SK-N-SH (cell line): ENCODE data around the gene BCAS3. TPM values are rescaled to one million over a fixed set of nuclear protein-coding genes. Genes with fewer than 3 reads are reported as not detected.

Source experiments
- CTCF ChIA-PET: fragments of 300-600, 350-600 bp; formaldehyde crosslinking; extraction: SDS; loops from one replicate; lab custom pipeline; 2021; lab: Yijun Ruan, JAX
- POLR2A ChIA-PET: fragments of 350-600 bp; sonication (Branson Sonifier 250); formaldehyde crosslinking; extraction: SDS; loops from one replicate; lab custom pipeline; 2020; ENCODE audit warnings: antibody characterized with exemption, inconsistent platforms; lab: Yijun Ruan, JAX
- DNase-seq: peaks from one replicate; pipeline ENCODE4 v3.0.0; 2012
- H2AFZ ChIP-seq: fragments of 200-600 bp; sonication (generic); 2 replicates; pipeline ENCODE4 v1.8.1; 2016; ENCODE audit warnings: antibody characterized with exemption, mild to moderate bottlenecking, low read depth
- H3F3A ChIP-seq: fragments of 200-600 bp; sonication (generic); replicated peaks from 2 replicates; pipeline ENCODE3; 2016; ENCODE audit warnings: antibody characterized with exemption, mild to moderate bottlenecking; ENCODE audit not compliant: insufficient read depth
- H3K27ac ChIP-seq, 2 experiments: fragments of 200-500 bp in 1 of 2; fragments of 200-600 bp in 1 of 2; sonication (Bioruptor generic) in 1 of 2; sonication (generic), shearing (Covaris generic) in 1 of 2; 2 replicates each; pipeline versions ENCODE4 v1.5.1 to v1.6.1; 2014 to 2016; ENCODE audit warnings: low read depth in 2 of 2, inconsistent platforms in 1 of 2, low read length in 1 of 2, mild to moderate bottlenecking in 1 of 2, mixed read lengths in 1 of 2
- H3K27me3 ChIP-seq: fragments of 200-600 bp; sonication (generic), shearing (Covaris generic); 2 replicates; pipeline ENCODE4 v1.6.1; 2016; ENCODE audit warnings: mixed run types; ENCODE audit not compliant: insufficient read depth
- H3K36me3 ChIP-seq, 2 experiments: fragments of 200-500 bp in 1 of 2; fragments of 200-600 bp in 1 of 2; sonication (Bioruptor generic) in 1 of 2; sonication (generic) in 1 of 2; replicated peaks in 1 of 2; 2 replicates each; pipeline versions ENCODE3 to v1.5.1; 2014 to 2016; ENCODE audit warnings: low read length in 1 of 2, mild to moderate bottlenecking in 1 of 2; ENCODE audit not compliant: insufficient read depth in 2 of 2, control insufficient read depth in 1 of 2
- H3K4me1 ChIP-seq, 2 experiments: fragments of 200-500 bp in 1 of 2; fragments of 200-600 bp in 1 of 2; sonication (Bioruptor generic) in 1 of 2; sonication (generic), shearing (Covaris generic) in 1 of 2; 2 replicates each; pipeline versions ENCODE4 v1.5.1 to v1.6.1; 2014 to 2016; ENCODE audit warnings: low read depth in 1 of 2, low read length in 1 of 2, mixed run types in 1 of 2; ENCODE audit not compliant: insufficient read depth in 2 of 2, control insufficient read depth in 1 of 2
- H3K4me2 ChIP-seq: fragments of 200-600 bp; sonication (generic), shearing (Covaris generic); 2 replicates; pipeline ENCODE4 v1.6.1; 2017; ENCODE audit warnings: mixed run types
- H3K4me3 ChIP-seq, 2 experiments: fragments of 200-500 bp in 1 of 2; fragments of 200-600 bp in 1 of 2; sonication (Bioruptor generic) in 1 of 2; sonication (generic), shearing (Covaris generic) in 1 of 2; 2 replicates each; pipeline versions ENCODE4 v1.5.1 to v1.8.1; 2014 to 2016; ENCODE audit warnings: low read depth in 2 of 2, inconsistent platforms in 1 of 2, low read length in 1 of 2, mild to moderate bottlenecking in 1 of 2, mixed read lengths in 1 of 2, moderate library complexity in 1 of 2
- H3K79me2 ChIP-seq: fragments of 200-600 bp; sonication (generic); 2 replicates; pipeline ENCODE4 v1.8.1; 2017; ENCODE audit warnings: mild to moderate bottlenecking; ENCODE audit not compliant: insufficient read depth
- H3K9ac ChIP-seq: fragments of 200-600 bp; sonication (generic); 2 replicates; pipeline ENCODE4 v1.6.1; 2017; ENCODE audit warnings: mixed run types
- H3K9me2 ChIP-seq: fragments of 200-600 bp; sonication (generic); 2 replicates; pipeline ENCODE4 v1.6.1; 2017; ENCODE audit warnings: mixed run types
- H3K9me3 ChIP-seq: fragments of 200-600 bp; sonication (generic); 2 replicates; pipeline ENCODE4 v1.6.1; 2017; ENCODE audit warnings: mixed run types, mild to moderate bottlenecking, moderate library complexity
- H4K20me1 ChIP-seq: fragments of 200-600 bp; sonication (generic); 2 replicates; pipeline ENCODE4 v1.6.1; 2017; ENCODE audit warnings: mild to moderate bottlenecking, mixed run types; ENCODE audit not compliant: insufficient read depth
- CTCF ChIP-seq: fragments of 200-600 bp; sonication (generic); IDR thresholded peaks from 2 replicates; pipeline ENCODE4 v1.6.1; 2017; ENCODE audit warnings: antibody characterized with exemption, mild to moderate bottlenecking, moderate library complexity
- ELF1 ChIP-seq: IDR thresholded peaks from 2 replicates; pipeline ENCODE4 v1.4.0; 2012
- FOSL2 ChIP-seq: IDR thresholded peaks from 2 replicates; pipeline ENCODE4 v1.4.0; 2012; ENCODE audit warnings: low read depth, mild to moderate bottlenecking, moderate library complexity, borderline replicate concordance
- FOXM1 ChIP-seq: IDR thresholded peaks from 2 replicates; pipeline ENCODE4 v1.4.0; 2012; ENCODE audit warnings: low read depth, mild to moderate bottlenecking
- GABPA ChIP-seq: IDR thresholded peaks from 2 replicates; pipeline ENCODE4 v1.4.0; 2012; ENCODE audit warnings: low read depth, mild to moderate bottlenecking
- GATA2 ChIP-seq: sonication (generic); formaldehyde crosslinking; IDR thresholded peaks from 2 replicates; pipeline ENCODE4 v1.5.0; 2020; ENCODE audit warnings: mild to moderate bottlenecking, missing genetic modification reagents
- JUND ChIP-seq: IDR thresholded peaks from 2 replicates; pipeline ENCODE4 v1.4.0; 2012
- MEF2A ChIP-seq: IDR thresholded peaks from 2 replicates; pipeline ENCODE4 v1.4.0; 2012; ENCODE audit warnings: low read depth, borderline replicate concordance
- MXI1 ChIP-seq: IDR thresholded peaks from 2 replicates; pipeline ENCODE4 v1.6.1; 2012; ENCODE audit warnings: mild to moderate bottlenecking, low read depth, low read length, improper control_type of control experiment
- POLR2AphosphoS5 ChIP-seq: IDR thresholded peaks from 2 replicates; pipeline ENCODE4 v1.6.1; 2012; ENCODE audit warnings: low read depth, low read length
- RAD21 ChIP-seq: IDR thresholded peaks from 2 replicates; pipeline ENCODE4 v1.6.1; 2012; ENCODE audit warnings: mild to moderate bottlenecking, low read length
- RCOR1 ChIP-seq: fragments of 150-350 bp; IDR thresholded peaks from 2 replicates; pipeline ENCODE4 v1.6.1; 2017; ENCODE audit warnings: antibody characterized with exemption, low read length
- RFX5 ChIP-seq: IDR thresholded peaks from 2 replicates; pipeline ENCODE4 v1.6.1; 2012; ENCODE audit warnings: mild to moderate bottlenecking, improper control_type of control experiment, low read length
- RXRA ChIP-seq: IDR thresholded peaks from 2 replicates; pipeline ENCODE4 v1.4.0; 2012; ENCODE audit warnings: low read depth, mild to moderate bottlenecking, borderline replicate concordance
- SIN3A ChIP-seq: IDR thresholded peaks from 2 replicates; pipeline ENCODE4 v1.6.1; 2012; ENCODE audit warnings: low read depth, mild to moderate bottlenecking, low read length, moderate library complexity, borderline replicate concordance
- SMC3 ChIP-seq: IDR thresholded peaks from 2 replicates; pipeline ENCODE4 v1.6.1; 2012; ENCODE audit warnings: low read depth, low read length, improper control_type of control experiment
- TAF1 ChIP-seq: IDR thresholded peaks from 2 replicates; pipeline ENCODE4 v1.6.1; 2012; ENCODE audit warnings: low read depth, mild to moderate bottlenecking, low read length, moderate library complexity, borderline replicate concordance
- TEAD4 ChIP-seq: IDR thresholded peaks from 2 replicates; pipeline ENCODE4 v1.4.0; 2012; ENCODE audit warnings: mild to moderate bottlenecking, borderline replicate concordance; ENCODE audit not compliant: insufficient read depth
- USF1 ChIP-seq: IDR thresholded peaks from 2 replicates; pipeline ENCODE4 v1.4.0; 2012; ENCODE audit warnings: low read depth, borderline replicate concordance
- USF2 ChIP-seq: fragments of 150-350 bp; IDR thresholded peaks from 2 replicates; pipeline ENCODE4 v1.6.1; 2017; ENCODE audit warnings: antibody characterized with exemption, low read length, low read depth, borderline replicate concordance
- YY1 ChIP-seq: IDR thresholded peaks from 2 replicates; pipeline ENCODE4 v1.4.0; 2012; ENCODE audit warnings: low read depth, mild to moderate bottlenecking
- WGBS: methylation state at CpG from one replicate; pipeline ENCODE4 v1.1.6; 2017; ENCODE audit warnings: low lambda C conversion rate; 5-methylcytosine and 5-hydroxymethylcytosine counted together
- polyA plus RNA-seq, 3 experiments: library from polyadenylated mRNA; depleted of rRNA; stranded (reverse); fragments of >200 nt; gene quantifications; 2 replicates each; pipeline ENCODE4 v1.2.3, GENCODE V29; 2012

Gene BCAS3
- polyA plus RNA-seq, 1 of the 3 experiments (the other 2 are of a cell fraction), result 5.9 TPM

GRCh38 chr17:61398721-61399130, 721.1 kb downstream of the BCAS3 start:
- H4K20me1 ChIP-seq, result peaks cover 24% of the 10 kb centered on the region
- peaks cover 10% of the 10 kb centered on the region for H3F3A ChIP-seq
- peak overlapping the region; percentile 61 for H2AFZ ChIP-seq
- CTCF ChIA-PET, result interaction anchor here (0.9 to 11.4 kb wide), 14 partner anchors 8 to 427 kb away, joined by 3 to 133 read pairs (median 5); no protein-coding TSS in a partner anchor
- DNase-seq, result no peak
- 4% methylated on average over 26 of the region's 34 CpGs for WGBS
- H3K27me3 ChIP-seq, result no peaks in the 10 kb centered on the region
- TF ChIP-seq SIN3A (0 out of 2 replicates have a peak, but pooled peaks have one; percentile 27), MEF2A (no peak), FOSL2 (no peak)
- H3K79me2 ChIP-seq, result peaks cover 96% of the 10 kb centered on the region
- peaks cover 10 to 22% of the 10 kb centered on the region in 2 experiments for H3K36me3 ChIP-seq
- peak overlapping the region; percentile 98 for H3K9ac ChIP-seq
- POLR2A ChIA-PET, result interaction anchor here (1.5 to 7.4 kb wide), 5 partner anchors 13 to 254 kb away, joined by 3 to 105 read pairs (median 9); no protein-coding TSS in a partner anchor
- H3K9me3 ChIP-seq, result no peaks in the 10 kb centered on the region
- peak overlapping the region; percentile 84 to 100 for H3K4me3 ChIP-seq
- H3K27ac ChIP-seq, result peak overlapping the region; percentile 75 to 89
- H3K4me1 ChIP-seq, result peaks cover 14 to 61% of the 10 kb centered on the region in 2 experiments; a peak in 3 of 4 replicates
- no peaks in the 10 kb centered on the region for H3K9me2 ChIP-seq
- peak overlapping the region; percentile 93 for H3K4me2 ChIP-seq

GRCh38 chr17:61399131-61400065, 721.7 kb downstream of the BCAS3 start, which contains the start of gene TBX2:
TSS of gene TBX2 (plus strand) at chr17:61399843. CDS start at chr17:61400177, 334 bp downstream.
- peaks cover 17 to 57% of the 10 kb centered on the region in 2 experiments; a peak in 3 of 4 replicates for H3K4me1 ChIP-seq
- H3K27me3 ChIP-seq, result no peaks in the 10 kb centered on the region
- DNase-seq, result peak; percentile 98
- peaks cover 10% of the 10 kb centered on the region for H3F3A ChIP-seq
- H3K9me3 ChIP-seq, result no peaks in the 10 kb centered on the region
- H4K20me1 ChIP-seq, result peaks cover 31% of the 10 kb centered on the region
- peak within 1 kb of the TSS; percentile 75 to 90 for H3K27ac ChIP-seq
- H3K36me3 ChIP-seq, result peaks cover 17 to 29% of the 10 kb centered on the region in 2 experiments
- peak within 1 kb of the TSS; percentile 96 to 100 for H3K4me3 ChIP-seq
- H3K9me2 ChIP-seq, result no peaks in the 10 kb centered on the region
- H3K4me2 ChIP-seq, result peak within 1 kb of the TSS; percentile 95
- H2AFZ ChIP-seq, result peak within 1 kb of the TSS; percentile 80
- H3K9ac ChIP-seq, result peak within 1 kb of the TSS; percentile 98
- 2% methylated on average over 28 of the region's 98 CpGs for WGBS
- ChIA-PET CTCF (interaction anchor here (0.6 to 11.4 kb wide), 25 partner anchors 8 to 679 kb away, joined by 3 to 133 read pairs (median 4); no protein-coding TSS in a partner anchor), POLR2A (interaction anchor here (0.9 to 7.4 kb wide), 6 partner anchors 13 to 254 kb away, joined by 3 to 105 read pairs (median 8); no protein-coding TSS in a partner anchor)
- peaks cover 96% of the 10 kb centered on the region for H3K79me2 ChIP-seq
- TF ChIP-seq GABPA (no peak), CTCF (no peak; the same call in 1 of the 2 replicates), YY1 (no peak; the same call in 1 of the 2 replicates), TAF1 (peak; percentile 91), USF2 (no peak), TEAD4 (no peak), POLR2AphosphoS5 (peak; percentile 86), RXRA (peak; percentile 47; the same call in 1 of the 2 replicates), FOSL2 (0 out of 2 replicates have a peak, but pooled peaks have one; percentile 2), RFX5 (no peak), GATA2 (CRISPR knock-in tag) (peak; percentile 27), RCOR1 (peak; percentile 41), FOXM1 (no peak), ELF1 (no peak), USF1 (no peak; the same call in 1 of the 2 replicates), JUND (no peak), RAD21 (peak; percentile 12), SMC3 (no peak), MEF2A (peak; percentile 30; the same call in 1 of the 2 replicates), MXI1 (peak; percentile 82)
